ENCODE measurements around the gene SND1.

Gene SND1

GRCh38 chr7:128008141-128008540 lies 356.1 kb downstream of the SND1 start:
- no peak for DNase-seq

GRCh38 chr7:128008744-128009143 lies 356.8 kb downstream of the SND1 start:
- DNase-seq = no peak

GRCh38 chr7:128010391-128011127 lies 358.6 kb downstream of the SND1 start:
- DNase-seq = no peak

- no peak for DNase-seq
These were observed 359.2 kb downstream of the SND1 start for GRCh38 chr7:128011131-128011661.

- peak; percentile 88 for DNase-seq
These were observed 362.8 kb downstream of the SND1 start for GRCh38 chr7:128014811-128015210.

- peak; percentile 76 for DNase-seq
These were observed 365.5 kb downstream of the SND1 start for GRCh38 chr7:128017460-128017859.

GRCh38 chr7:128017862-128018845 lies 366.2 kb downstream of the SND1 start:
- DNase-seq = peak; percentile 27

- DNase-seq = no peak
These were observed 367.3 kb downstream of the SND1 start for GRCh38 chr7:128019288-128019687.

- DNase-seq = no peak
These were observed 368.2 kb downstream of the SND1 start for GRCh38 chr7:128020159-128020558.

GRCh38 chr7:128021366-128021765 lies 369.4 kb downstream of the SND1 start:
- no peak for DNase-seq

- no peak for DNase-seq
These were observed 370.9 kb downstream of the SND1 start for GRCh38 chr7:128022631-128023532.

- DNase-seq = no peak
These were observed 372.2 kb downstream of the SND1 start for GRCh38 chr7:128024151-128024550.

GRCh38 chr7:128025380-128025779 lies 373.4 kb downstream of the SND1 start:
- DNase-seq = no peak

- DNase-seq = no peak
These were observed 373.8 kb downstream of the SND1 start for GRCh38 chr7:128025819-128026218.

GRCh38 chr7:128026551-128026950 lies 374.6 kb downstream of the SND1 start:
- DNase-seq = no peak

- no peak for DNase-seq
These were observed 375.5 kb downstream of the SND1 start for GRCh38 chr7:128027485-128027980.

GRCh38 chr7:128029405-128029995 lies 377.5 kb downstream of the SND1 start:
- DNase-seq = no peak

GRCh38 chr7:128030263-128030653 lies 378.3 kb downstream of the SND1 start:
- DNase-seq = no peak

GRCh38 chr7:128030654-128031611 lies 378.9 kb downstream of the SND1 start, which contains the start of gene LRRC4:
Gene LRRC4 (minus strand): TSS chr7:128031437. CDS start chr7:128030640, 797 bp downstream.
- peak; percentile 53 for DNase-seq

GRCh38 chr7:128031901-128032604 lies 380.1 kb downstream of the SND1 start:
- peak; percentile 72 for DNase-seq
